GM19395 (cell line): ENCODE data around the gene CALU.

Experiments
- ATAC-seq: cut with Tn5 transposase; IDR thresholded peaks from one replicate; pipeline ENCODE4 v1.9.1; 2021; ENCODE audit warnings: mild to moderate bottlenecking, moderate library complexity; ENCODE audit not compliant: unreplicated experiment

The CALU gene

DNA sequence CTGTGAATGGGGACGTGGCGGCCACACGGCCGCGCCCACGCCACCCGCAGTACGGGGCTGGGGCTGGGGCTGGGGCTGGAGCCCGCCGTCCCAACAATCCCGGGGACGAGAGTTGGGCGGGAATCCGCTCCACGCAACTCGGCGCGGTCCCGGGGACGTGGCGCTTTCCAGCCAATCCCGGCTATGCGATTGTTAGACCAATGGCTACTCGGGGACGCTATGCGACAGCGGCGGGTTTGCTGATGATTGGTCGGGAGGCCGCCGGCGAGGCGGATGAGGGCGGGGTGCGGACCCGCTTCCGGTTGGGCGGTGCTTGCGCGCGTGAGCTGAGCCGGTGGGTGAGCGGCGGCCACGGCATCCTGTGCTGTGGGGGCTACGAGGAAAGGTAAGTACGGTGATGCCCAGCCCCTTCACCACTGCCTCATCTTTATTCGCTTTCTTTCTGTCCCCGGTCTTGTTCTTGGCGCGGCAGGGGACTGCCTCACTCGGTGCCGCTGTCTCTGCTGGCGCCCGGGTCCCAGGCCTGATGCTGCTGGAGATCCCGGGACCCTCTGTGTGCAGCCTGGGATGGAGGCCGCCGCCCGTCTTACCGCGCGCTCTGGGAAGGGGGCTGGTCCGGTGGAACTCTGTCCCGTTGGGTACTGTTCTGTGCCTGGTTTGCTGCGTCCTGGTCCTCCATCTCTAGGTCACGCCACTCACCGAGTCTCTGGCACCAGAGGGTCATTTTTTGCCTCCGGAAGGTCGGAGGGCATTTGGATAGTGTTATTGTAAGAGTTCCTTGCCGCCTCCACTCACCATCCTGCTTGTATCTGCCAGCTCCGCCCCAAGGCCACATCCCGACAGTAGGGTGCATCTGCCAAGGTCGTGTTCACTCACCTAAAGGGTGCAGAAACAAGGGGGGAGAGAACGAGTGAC lies at the start of gene CALU:
CALU (plus strand) TSS at position 312 of the 915 bp plus-strand sequence. CDS start 9,225 bp downstream, outside the sequence.
- peak; percentile 97 for ATAC-seq

GRCh38 chr7:128691227-128691626 lies 47.9 kb upstream of the CALU start:
- ATAC-seq, result no peak

GRCh38 chr7:128692623-128693270 lies 46.4 kb upstream of the CALU start:
- no peak for ATAC-seq

GRCh38 chr7:128693373-128694015 lies 45.7 kb upstream of the CALU start:
- ATAC-seq, result no peak

DNA sequence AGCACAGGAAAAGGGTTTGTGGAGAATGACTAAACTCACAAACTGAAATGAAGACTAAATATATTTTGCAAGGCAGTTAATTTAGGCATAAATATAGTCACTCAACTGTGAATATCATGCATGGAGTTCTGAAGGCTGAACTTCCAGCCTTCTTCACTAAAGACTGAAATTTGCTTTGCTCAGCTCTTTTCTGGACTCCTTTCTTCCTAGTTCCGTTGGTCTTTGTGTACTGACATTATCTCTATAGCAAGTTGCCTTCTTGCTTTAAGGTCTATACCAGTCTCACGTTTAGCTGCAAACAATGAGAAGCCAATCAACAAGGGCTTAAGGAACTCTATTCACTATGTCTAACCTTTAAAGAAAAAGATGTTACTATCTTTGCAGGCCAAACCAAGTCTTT lies 44.4 kb upstream of the CALU start:
- no peak for ATAC-seq

DNA sequence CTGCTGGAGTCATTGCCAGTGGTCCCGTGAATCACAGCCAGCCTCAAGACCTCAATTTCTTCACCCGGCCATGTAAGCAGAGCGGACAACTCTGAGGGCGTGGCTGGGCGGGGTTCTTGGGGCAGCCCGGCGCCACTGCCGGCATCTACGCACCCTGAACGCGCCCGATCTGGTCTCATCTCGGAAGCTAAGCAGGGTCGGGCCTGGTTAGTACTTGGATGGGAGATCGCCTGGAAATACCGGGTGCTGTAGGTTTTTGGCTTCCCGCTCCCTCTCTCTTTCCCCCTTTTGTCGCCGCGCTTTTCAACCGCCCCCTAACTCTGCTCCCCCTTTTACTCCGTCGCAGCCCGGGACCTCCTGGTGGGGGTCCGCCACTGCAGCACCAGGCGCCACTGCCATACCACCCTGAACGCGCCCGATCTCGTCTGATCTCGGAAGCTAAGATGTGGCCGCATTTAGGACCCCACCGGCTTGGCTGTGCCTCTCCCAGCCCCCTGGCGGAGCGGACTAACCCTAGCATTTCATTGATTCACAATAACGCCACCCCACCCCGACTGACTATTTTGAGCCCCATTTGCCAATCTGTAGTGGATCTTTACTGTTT lies 41.8 kb upstream of the CALU start:
- ATAC-seq, result no peak

DNA sequence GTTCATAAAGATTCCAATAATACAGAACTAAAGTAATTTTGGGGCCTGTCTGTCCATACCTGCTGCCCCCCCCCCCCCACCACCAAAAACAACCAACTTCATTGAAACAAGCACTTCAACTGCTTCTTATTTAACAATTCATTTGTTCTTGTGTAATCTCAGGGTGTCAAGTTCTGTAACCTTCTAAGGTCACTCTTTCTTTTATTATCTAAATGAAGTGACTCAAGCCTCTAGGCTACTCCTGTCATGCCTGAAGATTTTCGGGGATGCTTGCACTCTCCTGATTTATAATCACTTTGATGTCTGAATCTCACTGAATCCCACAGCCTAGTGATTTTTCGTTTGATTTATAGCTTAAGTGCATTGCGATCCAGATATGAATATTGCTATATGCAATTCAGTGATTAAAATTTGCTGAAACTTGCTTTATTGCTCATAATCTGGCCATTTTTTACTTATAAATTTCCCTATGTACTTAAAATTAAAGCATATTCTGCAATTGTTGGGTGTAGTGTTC lies 39.9 kb upstream of the CALU start:
- no peak for ATAC-seq

DNA sequence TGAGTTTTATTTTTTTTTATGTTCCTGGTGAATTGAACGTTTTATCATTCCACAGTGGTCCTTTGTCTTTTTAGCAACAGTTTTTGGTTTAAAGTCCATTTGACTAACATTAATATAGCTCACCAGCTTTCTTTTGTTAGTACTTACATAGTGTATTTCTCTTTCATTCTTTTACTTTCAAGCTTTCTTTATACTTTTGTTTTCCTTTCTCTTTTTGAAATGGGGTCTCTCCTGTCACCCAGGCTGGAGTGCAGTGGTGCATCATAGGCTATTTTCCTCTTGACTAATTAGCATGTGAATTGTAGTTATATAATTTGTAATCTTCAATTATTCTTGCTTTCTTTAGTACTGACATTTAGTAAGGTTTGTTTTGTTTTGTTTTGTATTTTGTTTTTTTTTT lies 39.3 kb upstream of the CALU start:
- ATAC-seq, result no peak

DNA sequence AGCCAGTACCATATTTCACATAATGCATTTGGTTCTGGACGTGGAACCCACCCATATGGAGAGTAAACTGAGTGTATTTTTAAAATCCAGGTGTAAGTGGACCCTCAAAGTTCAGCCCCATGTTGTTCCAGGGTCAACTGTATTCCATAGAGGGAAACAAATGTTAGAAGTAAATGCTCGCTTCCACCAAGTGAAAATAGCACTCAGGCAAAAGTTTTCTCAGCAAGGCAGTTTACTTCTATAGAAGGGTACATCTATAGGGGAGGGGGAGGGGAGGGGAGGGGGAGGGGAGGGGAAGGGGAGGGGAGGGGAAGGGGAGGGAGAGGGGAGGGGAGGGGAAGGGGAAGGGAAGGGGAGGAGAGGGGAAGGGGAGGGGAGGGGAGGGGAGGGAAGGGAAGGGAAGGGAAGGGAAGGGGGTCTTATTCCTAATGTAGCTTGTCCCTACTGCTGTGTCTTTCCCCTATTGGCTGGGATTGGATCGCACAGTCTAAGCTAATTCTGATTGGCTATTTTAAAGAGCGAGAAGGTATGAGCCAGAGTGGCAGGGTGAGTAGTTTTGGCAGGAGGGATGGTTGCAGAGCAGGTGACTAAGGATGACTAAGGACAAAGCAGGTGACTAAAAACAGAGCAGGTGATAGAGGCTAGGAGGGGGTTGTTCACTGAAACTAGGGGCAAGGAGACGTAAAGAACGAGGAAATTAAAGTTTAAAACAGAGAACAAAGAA lies 37.9 kb upstream of the CALU start:
- ATAC-seq, result no peak

DNA sequence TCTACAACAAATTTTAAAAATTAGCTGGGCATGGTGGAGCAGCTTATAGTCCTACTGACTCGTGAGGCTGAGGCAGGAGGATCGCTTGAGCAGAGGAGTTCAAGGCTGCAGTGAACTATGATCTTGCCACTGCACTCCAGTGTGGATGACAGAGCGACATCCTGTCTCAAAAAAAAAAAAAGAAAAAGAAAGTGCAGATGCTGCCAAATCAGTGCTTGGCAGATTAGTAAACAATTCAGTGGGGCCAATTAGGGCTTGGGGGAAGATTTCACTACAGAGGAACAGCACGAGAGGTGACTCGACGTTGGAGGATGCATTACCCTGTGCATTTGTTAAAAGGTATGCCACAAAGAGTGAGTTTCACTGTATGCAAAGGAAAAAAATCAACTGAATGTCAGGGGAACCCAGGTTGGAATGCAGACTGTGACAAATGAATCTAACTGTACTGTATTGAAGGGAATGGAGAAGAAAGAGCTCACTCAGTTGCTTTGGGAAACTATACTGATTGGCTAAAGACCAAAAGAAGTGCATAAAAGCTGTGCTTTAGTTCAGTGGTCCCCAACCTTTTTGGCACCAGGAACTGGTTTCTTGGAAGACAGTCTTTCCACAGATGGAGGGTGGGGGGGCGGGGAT lies 35.4 kb upstream of the CALU start:
- ATAC-seq, result no peak

- ATAC-seq, result no peak
These were observed 33.2 kb upstream of the CALU start for GRCh38 chr7:128705891-128706333.

- no peak for ATAC-seq
These were observed 31.4 kb upstream of the CALU start for GRCh38 chr7:128707752-128708151.

- ATAC-seq, result no peak
These were observed 30.9 kb upstream of the CALU start for GRCh38 chr7:128708235-128708634.

GRCh38 chr7:128708824-128709223 lies 30.3 kb upstream of the CALU start:
- no peak for ATAC-seq

DNA sequence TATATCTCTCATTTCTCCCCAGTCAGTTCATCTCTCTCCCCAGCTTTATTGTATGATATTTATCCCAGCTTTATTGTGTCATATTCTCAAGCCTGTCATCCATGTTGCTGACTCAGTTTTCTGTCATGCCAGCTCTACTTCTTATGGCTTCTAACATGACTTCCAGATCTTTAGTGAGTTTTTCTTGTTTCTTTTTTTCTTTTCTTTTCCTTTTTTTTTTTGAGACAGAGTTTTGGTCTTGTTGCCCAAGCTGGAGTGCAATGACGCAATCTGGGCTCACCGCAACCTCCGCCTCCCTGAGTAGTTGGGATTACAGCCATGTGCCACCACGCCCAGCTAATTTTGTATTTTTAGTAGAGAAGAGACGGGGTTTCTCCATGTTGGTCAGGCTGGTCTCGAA lies 28.7 kb upstream of the CALU start:
- no peak for ATAC-seq

DNA sequence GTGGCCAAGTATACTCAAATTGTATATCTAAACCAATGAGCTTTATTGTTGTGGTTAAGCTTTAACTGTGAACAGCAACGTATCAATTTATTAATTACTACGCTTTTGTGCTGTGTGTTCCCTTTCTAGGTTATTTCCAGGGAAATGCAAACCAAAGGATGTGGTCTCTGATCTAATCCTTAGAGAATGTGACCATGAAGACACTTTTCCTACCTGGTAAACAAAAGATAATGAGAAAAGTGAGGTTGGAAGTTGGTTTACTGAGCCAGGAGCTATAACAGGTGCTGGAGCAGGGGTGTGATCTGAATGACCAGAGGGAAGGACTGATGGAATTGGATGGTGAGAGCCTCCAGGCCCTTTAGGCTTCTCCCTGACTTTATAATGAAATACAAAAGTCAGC lies 25.4 kb upstream of the CALU start:
- no peak for ATAC-seq

DNA sequence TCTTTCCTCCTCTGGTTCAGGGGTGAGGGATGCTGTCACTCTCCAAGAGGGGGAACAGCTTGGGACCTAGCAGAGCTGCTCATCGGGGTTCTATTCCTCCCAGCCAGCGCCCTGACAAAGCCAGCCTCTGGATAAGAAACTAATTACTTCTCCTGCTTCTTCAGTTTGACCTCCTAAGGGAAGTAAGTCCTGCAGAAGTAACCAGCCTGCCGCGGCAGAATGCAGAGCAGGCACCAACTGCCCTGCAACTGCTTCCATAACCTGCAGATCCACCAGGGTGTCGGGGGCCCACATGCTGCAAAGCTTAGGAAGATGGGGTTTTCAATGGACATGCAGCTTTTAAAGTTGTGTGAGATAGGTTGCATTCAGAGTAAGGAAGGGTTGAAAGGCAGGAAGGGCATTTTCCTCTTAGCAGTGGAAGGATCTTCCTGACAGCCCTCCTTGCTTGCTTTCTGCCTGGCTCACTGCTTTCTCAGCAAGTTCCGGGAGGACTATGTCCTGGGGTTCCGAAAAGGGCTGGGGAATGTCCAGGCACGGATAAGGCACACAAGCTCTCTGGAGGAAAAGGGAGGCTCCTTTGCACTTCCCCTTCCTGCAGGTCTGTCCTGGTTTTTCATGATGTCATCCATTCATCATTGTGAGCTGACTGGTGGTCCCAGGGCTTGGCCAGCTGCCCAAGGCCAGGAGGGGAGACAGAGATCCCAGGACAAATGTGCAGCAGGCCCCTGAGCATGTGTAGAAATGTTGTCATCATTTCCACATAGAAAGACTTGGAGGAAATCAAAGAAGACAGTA lies 24.3 kb upstream of the CALU start:
- ATAC-seq, result no peak

- ATAC-seq, result no peak
These were observed 20.1 kb upstream of the CALU start for GRCh38 chr7:128718967-128719642.

DNA sequence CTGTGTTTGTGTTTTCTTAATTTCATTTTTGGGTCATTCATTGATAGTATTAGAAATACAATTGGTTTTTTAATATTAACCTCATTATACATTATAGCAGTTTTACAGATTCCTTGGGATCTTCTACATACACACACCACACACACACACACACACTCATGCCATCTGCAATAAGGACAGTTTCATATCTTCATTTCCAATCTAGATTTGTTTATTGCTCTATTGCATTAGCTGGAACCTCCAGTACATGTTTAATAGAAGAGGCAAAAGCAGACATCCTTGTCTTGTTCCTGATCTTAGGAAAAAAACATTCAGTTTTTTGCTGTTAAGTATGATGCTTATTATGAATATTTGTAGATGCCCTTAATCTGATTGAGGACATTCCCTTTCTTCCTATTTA lies 17.8 kb upstream of the CALU start:
- no peak for ATAC-seq
